NB4 (cell line): ENCODE results near the gene CYFIP2.

ENCODE experiments used
- POLR2A ChIP-seq: IDR thresholded peaks from 2 replicates; pipeline ENCODE4 v1.6.1; 2011; ENCODE audit warnings: mild to moderate bottlenecking; ENCODE audit not compliant: insufficient read length; ENCODE audit errors: extremely low read depth
- TF ChIP-seq, protein P1 (sequence below): IDR thresholded peaks from one replicate; pipeline ENCODE4 v1.5.1; 2012; ENCODE audit warnings: low read depth, low read length
- TF ChIP-seq, protein P2 (sequence below): IDR thresholded peaks from 2 replicates; pipeline ENCODE4 v1.6.1; 2011; ENCODE audit warnings: low read depth, low read length

DNA sequence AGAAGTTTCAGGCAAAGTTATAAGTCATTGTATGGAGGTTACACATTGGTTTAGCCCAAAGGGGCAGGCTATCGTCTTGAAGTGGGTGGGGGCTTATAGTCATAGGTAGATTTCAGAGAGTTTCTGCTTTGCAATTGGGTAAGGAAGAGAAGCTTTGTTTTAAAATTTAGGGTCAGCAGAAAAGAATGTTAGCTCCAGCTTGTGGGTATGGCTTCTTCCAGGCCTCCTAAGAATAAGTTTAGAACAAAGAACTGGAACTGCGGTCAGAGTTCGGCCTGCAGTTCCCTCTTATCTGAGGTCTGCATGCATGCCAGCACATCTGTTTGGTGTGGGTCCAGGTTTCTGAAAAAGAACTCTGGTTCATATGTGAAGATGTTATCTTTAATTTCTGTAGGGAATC lies 96.1 kb downstream of the CYFIP2 start:
- TF ChIP-seq, protein P1, sequence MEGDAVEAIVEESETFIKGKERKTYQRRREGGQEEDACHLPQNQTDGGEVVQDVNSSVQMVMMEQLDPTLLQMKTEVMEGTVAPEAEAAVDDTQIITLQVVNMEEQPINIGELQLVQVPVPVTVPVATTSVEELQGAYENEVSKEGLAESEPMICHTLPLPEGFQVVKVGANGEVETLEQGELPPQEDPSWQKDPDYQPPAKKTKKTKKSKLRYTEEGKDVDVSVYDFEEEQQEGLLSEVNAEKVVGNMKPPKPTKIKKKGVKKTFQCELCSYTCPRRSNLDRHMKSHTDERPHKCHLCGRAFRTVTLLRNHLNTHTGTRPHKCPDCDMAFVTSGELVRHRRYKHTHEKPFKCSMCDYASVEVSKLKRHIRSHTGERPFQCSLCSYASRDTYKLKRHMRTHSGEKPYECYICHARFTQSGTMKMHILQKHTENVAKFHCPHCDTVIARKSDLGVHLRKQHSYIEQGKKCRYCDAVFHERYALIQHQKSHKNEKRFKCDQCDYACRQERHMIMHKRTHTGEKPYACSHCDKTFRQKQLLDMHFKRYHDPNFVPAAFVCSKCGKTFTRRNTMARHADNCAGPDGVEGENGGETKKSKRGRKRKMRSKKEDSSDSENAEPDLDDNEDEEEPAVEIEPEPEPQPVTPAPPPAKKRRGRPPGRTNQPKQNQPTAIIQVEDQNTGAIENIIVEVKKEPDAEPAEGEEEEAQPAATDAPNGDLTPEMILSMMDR: no peak
- TF ChIP-seq POLR2A: no peak
- TF ChIP-seq, protein P2, sequence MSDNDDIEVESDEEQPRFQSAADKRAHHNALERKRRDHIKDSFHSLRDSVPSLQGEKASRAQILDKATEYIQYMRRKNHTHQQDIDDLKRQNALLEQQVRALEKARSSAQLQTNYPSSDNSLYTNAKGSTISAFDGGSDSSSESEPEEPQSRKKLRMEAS: no peak
